Ovary (tissue), 9 donors: ENCODE results near the gene ZFPM1. TPM values are rescaled to one million over a fixed set of nuclear protein-coding genes. Genes with fewer than 3 reads are reported as not detected.
"Not testable (repeated sequence)": the region's sequence is repeated elsewhere in the genome, so short reads cannot be mapped to it uniquely, and the experiment has no call there.

Experiments
- DNase-seq, 5 donors: peaks; one replicate each; pipeline ENCODE4 v3.0.0-alpha.2; 2019 to 2020
- H3K27ac ChIP-seq, 2 donors: fragments of 200-600 bp; one replicate each; pipeline versions ENCODE4 v1.5.1 to v1.8.0; 2019 to 2022
- H3K27me3 ChIP-seq: fragments of 200-600 bp; one replicate; pipeline ENCODE4 v1.8.0; 2022
- H3K36me3 ChIP-seq: fragments of 200-600 bp; sonication (generic); one replicate; pipeline ENCODE4 v1.5.1; 2019
- H3K4me1 ChIP-seq: one replicate; pipeline ENCODE4 v1.8.1; 2013; ENCODE audit warnings: mild to moderate bottlenecking, moderate library complexity; ENCODE audit not compliant: insufficient read depth
- H3K4me3 ChIP-seq: fragments of 200-600 bp; sonication (generic); one replicate; pipeline ENCODE4 v1.5.1; 2017
- H3K9me3 ChIP-seq, 2 donors: fragments of 200-600 bp in 1 of 2; sonication (generic) in 1 of 2; one replicate each; pipeline versions ENCODE4 v1.5.1 to v1.8.1; 2013 to 2019; ENCODE audit warnings: mild to moderate bottlenecking in 1 of 2, moderate library complexity in 1 of 2
- CTCF ChIP-seq, 3 donors: fragments of 450-650 bp in 2 of 3; fragments of 200-600 bp in 1 of 3; IDR thresholded peaks; one replicate each; pipeline versions ENCODE4 v1.5.1 to v1.8.0; 2016 to 2022; ENCODE audit warnings: antibody characterized with exemption in 3 of 3, mild to moderate bottlenecking in 1 of 3
- EP300 ChIP-seq: sonication (generic); formaldehyde crosslinking; IDR thresholded peaks from one replicate; pipeline ENCODE4 v1.6.1; 2017; ENCODE audit warnings: antibody characterized with exemption
- POLR2A ChIP-seq: fragments of 450-650 bp; IDR thresholded peaks from one replicate; pipeline ENCODE4 v1.6.1; 2017; ENCODE audit warnings: antibody characterized with exemption, mild to moderate bottlenecking, moderate library complexity
- whole genome bisulfite sequencing, 3 donors: extraction: QIAGEN DNeasy Blood & Tissue Kit in 1 of 3; methylation state at CpG; one replicate each; pipeline versions ENCODE4 v1.1.5 to v1.1.7; 2013 to 2017; 5-methylcytosine and 5-hydroxymethylcytosine counted together
- intact Hi-C, 4 donors: fragments of 100-400 bp; cut with DNase I; formaldehyde crosslinking; loops; one replicate each; pipeline versions ENCODE4 v1.11.0 to v1.15.1; 2022 to 2023
- polyA plus RNA-seq, 2 donors: library from polyadenylated mRNA; stranded (reverse); fragments of 200-250 nt in 1 of 2; fragments of 350-450 nt in 1 of 2; fragmentation: Illumina TruSeq in 1 of 2; extraction: RNeasy Lipid Tissue Mini Kit (QIAGEN cat#74804) in 1 of 2; gene quantifications; one replicate each; pipeline ENCODE4 v1.2.3, GENCODE V29; 2013 to 2014
- total RNA-seq, 7 donors: library from RNA; depleted of rRNA in 2 of 7; stranded (reverse); fragments of >200 nt in 2 of 7; fragmentation: NEBNext Ultra II Directional in 3 of 7; extraction: Animal tissue kit (Norgen Biotek cat#: 25700) in 3 of 7; gene quantifications; one replicate each; pipeline versions ENCODE4 v1.1.0 to v1.2.4, GENCODE V29; 2016 to 2023
- donor health status: DM: no; HTN: no; CAD: no; lungs with moderate emphysema.
- donor health status: DM: no; HTN: no; CAD: no.
- donor health status: Bipolar disorder and iron deficiency.
- donor health status: DM: yes; HTN: yes; CAD: no.
- donor health status: DM: no; HTN: no; CAD: no.
- donor health status: DM: yes; HTN: yes; CAD: no.

The ZFPM1 gene
- total and polyA plus RNA-seq, 9 donors, result 0.10 to 11.4 (median 3.5) TPM

DNA sequence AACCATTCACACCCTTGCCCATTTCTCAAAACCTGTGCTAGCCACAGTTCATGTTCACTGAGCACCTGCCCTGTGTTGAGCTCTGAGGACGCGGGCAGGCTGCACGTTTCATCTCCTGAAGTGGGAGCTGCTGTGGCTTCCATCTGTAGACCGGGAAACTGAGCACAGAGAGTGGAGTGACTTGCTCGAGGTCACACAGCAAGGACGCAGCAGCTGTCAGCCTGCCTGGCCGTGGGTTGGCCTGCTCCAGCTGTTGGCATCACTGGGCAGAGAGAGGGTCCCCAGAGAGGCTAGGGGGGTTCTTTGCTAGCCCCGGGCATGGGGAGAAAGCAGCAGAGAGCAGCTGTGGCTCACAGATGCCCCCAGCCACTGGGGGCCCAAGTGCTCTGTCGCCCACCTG is 28.8 kb downstream of the ZFPM1 start:
- no peak overlapping the region for H3K4me3 ChIP-seq
- WGBS, 3 donors, result 82 to 87% (median 87%) methylated on average over 9 of the region's 9 CpGs
- no peak for DNase-seq
- H3K36me3 ChIP-seq, result no peaks in the 10 kb centered on the region
- H3K27ac ChIP-seq, result no peak overlapping the region
- intact Hi-C loops, result no loop called here
- H3K27me3 ChIP-seq, result no peaks in the 10 kb centered on the region
- H3K4me1 ChIP-seq, result no peaks in the 10 kb centered on the region
- no peaks in the 10 kb centered on the region for H3K9me3 ChIP-seq
- TF ChIP-seq EP300 (no peak), CTCF (IDR thresholded peaks at IDR 0.05) (no peak), POLR2A (no peak)

DNA sequence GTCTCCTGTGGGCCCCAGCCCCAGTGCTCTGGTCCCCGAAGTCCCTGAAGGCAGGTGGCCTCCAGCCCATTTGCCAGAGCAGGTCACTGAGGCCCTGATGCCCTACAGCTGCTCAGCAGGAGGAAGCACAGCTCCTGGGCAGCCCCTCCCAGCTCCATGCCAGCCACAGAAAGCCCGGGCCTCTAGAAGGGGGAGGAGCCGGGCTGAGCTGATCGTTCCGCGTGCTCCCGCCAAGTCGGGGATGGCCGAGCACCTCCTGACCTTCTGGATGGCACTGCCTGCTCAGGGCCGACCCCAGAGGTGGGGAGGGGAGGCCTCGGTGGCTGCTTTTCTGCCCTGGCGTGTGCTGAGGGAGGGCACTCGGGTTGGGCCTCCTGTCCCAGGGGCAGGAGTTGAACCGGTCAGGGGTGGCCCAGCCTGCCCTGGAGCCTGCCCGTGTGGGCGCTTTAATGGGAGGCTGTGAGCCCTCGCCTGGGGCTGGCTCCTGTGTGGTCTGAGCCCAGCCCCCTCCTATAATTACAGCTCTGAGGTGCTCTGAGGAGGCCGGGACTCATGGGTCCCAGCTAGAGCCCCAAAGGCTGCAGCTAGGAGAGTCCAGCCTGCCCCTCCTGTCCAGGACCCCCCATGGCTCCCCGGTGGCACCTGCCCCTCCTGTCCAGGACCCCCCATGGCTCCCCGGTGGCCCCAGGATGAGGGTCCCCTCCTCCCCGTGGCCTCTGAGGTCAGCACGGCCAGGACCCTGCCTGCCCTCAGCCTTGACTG is 29.7 kb downstream of the ZFPM1 start:
- 72 to 81% (median 77%) methylated on average over 17 to 22 of the region's 22 CpGs for WGBS, 3 donors
- H3K27me3 ChIP-seq, result no peaks in the 10 kb centered on the region
- intact Hi-C loops, result no loop called here
- no peaks in the 10 kb centered on the region for H3K36me3 ChIP-seq
- H3K9me3 ChIP-seq, result no peaks in the 10 kb centered on the region
- H3K4me3 ChIP-seq, result no peak overlapping the region
- DNase-seq, result no peak
- no peaks in the 10 kb centered on the region for H3K4me1 ChIP-seq
- H3K27ac ChIP-seq, result no peak overlapping the region
- TF ChIP-seq POLR2A, result no peak
- TF ChIP-seq EP300, result no peak
- no peak for TF ChIP-seq CTCF (IDR thresholded peaks at IDR 0.05)

DNA sequence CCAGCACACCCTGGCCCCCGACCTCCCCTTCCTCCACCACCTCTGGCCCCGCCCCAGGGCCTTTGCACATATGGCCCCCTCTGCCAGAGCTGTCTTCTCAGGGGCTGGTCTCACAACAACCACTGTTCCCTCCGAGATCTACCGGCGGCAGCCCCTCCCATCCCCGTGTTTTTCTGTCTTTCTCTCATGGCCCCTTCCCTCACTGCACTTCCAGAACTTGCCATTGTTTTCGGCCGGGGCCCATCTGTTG is 30.2 kb downstream of the ZFPM1 start:
- Histone ChIP-seq H3K27me3 (no peaks in the 10 kb centered on the region), H3K4me1 (no peaks in the 10 kb centered on the region)
- no peak for DNase-seq

DNA sequence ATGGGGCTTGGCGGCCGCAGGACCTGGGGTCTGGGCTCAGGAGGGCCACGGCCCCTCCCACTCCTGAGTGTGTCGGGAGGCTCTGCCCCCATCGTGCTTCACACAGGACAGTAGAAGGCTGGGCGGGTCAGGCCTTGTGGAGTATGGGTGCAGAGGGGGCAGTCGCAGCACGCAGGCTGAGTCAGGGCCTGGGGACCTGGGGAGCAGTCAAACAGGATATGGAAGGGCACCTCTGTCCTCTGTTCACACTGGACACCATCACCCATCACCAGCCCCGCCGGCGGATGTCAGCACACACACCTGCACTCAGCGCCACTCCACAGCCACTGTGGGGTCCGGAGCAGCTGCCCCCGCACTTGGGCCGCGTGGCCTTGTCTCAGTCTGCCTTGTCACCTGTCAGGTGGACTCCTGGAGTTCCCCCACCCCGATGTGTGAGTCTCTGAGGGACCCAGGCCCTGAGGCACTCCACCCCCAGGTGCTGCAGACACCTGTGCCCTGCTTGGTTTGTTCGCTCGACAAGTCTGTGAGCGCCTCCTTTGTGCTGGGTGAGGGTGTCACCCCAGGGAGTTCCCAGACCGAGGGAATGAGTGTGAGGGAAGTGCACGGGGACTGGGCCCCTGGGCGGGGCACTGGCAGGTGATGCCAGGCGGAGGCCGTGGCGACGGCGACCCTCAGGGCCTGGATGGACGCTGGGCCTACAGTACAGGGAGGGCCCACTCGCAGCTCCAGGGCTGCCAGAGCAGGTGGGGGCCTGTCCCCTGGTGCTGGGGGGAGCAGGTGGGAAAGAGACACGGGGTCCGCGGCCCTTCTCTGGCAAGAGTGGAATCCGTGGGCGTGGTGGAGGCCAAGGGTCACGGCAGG is 31.7 kb downstream of the ZFPM1 start:
- no peak overlapping the region for H3K27ac ChIP-seq
- H3K36me3 ChIP-seq, result no peaks in the 10 kb centered on the region
- H3K4me1 ChIP-seq, result no peaks in the 10 kb centered on the region
- WGBS, 3 donors, result 90 to 95% (median 92%) methylated on average over 36 of the region's 36 CpGs
- intact Hi-C loops, result no loop called here
- no peak overlapping the region for H3K4me3 ChIP-seq
- H3K27me3 ChIP-seq, result no peaks in the 10 kb centered on the region
- TF ChIP-seq EP300 (no peak), CTCF (IDR thresholded peaks at IDR 0.05) (no peak), POLR2A (no peak)
- DNase-seq, result no peak
- no peaks in the 10 kb centered on the region for H3K9me3 ChIP-seq

More for the DNA sequence above, 30.2 kb downstream of the ZFPM1 start:
- H3K9me3 ChIP-seq, result no peaks in the 10 kb centered on the region
- TF ChIP-seq POLR2A (no peak), CTCF (IDR thresholded peaks at IDR 0.05) (no peak), EP300 (no peak)
- intact Hi-C loops, result no loop called here
- no peak overlapping the region for H3K4me3 ChIP-seq
- H3K36me3 ChIP-seq, result no peaks in the 10 kb centered on the region
- no peak overlapping the region for H3K27ac ChIP-seq
- WGBS, 3 donors, result 76 to 87% (median 83%) methylated on average over 8 of the region's 8 CpGs

DNA sequence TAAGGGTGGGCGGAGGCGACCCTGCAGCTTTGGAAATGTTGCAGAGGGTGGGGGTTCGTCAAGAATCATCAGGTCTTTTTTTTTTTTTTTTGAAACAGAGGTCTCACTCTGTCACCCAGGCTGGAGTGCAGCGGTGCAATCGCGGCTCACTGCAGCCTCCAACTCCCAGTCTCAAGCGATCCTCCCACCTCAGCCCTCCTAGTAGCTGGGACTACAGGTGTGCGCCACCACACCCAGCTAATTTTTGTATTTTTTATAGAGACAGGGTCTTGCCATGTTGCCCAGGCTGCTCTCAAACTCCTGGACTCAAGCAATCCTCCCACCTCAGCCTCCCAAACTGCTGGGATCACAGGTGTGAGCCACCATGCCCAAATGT is 32.3 kb downstream of the ZFPM1 start:
- intact Hi-C loops, result not testable (repeated sequence)

More for the DNA sequence above, 32.3 kb downstream of the ZFPM1 start:
- not testable (repeated sequence) for H3K27ac ChIP-seq, H3K4me3 ChIP-seq, H3K4me1 ChIP-seq, DNase-seq, H3K9me3 ChIP-seq, H3K36me3 ChIP-seq, H3K27me3 ChIP-seq
- 95 to 97% (median 95%) methylated on average over 8 of the region's 8 CpGs for WGBS, 3 donors
